ENCODE measurements around the gene MACROD1.

MACROD1 gene

GRCh38 chr11:64021757-64022093 lies 144.2 kb downstream of the MACROD1 start:
- in situ Hi-C loops (cut with MboI; ENCODE audit: low sequenced_read_pairs), result no loop called here
- no peak for DNase-seq (ENCODE audit: low spot score in 2 of 2)

GRCh38 chr11:64020976-64021756 lies 144.7 kb downstream of the MACROD1 start:
- H3K36me3 ChIP-seq (replicated peaks), result no peaks in the 10 kb centered on the region
- in situ Hi-C loops (cut with MboI; ENCODE audit: low sequenced_read_pairs), result no loop called here
- H3K4me1 ChIP-seq, result no peaks in the 10 kb centered on the region
- no peak overlapping the region for H3K4me3 ChIP-seq
- no peak for DNase-seq (ENCODE audit: low spot score in 2 of 2)
- H3K9me3 ChIP-seq, result no peaks in the 10 kb centered on the region
- peaks cover 4% of the 10 kb centered on the region; the same call in 1 of the 2 replicates for H3K27me3 ChIP-seq (ENCODE audit: low read depth)

More at GRCh38 chr11:64021757-64022093, 144.2 kb downstream of the MACROD1 start:
- no peaks in the 10 kb centered on the region for H3K36me3 ChIP-seq (replicated peaks)
- H3K4me3 ChIP-seq, result no peak overlapping the region
- H3K4me1 ChIP-seq, result no peaks in the 10 kb centered on the region
- peaks cover 4% of the 10 kb centered on the region; the same call in 1 of the 2 replicates for H3K27me3 ChIP-seq (ENCODE audit: low read depth)
- H3K9me3 ChIP-seq, result no peaks in the 10 kb centered on the region

GRCh38 chr11:64019106-64020037 lies 146.5 kb downstream of the MACROD1 start:
- no peak overlapping the region for H3K4me3 ChIP-seq
- no peak for DNase-seq (ENCODE audit: low spot score in 2 of 2)
- peaks cover 4% of the 10 kb centered on the region; the same call in 1 of the 2 replicates for H3K27me3 ChIP-seq (ENCODE audit: low read depth)
- no peaks in the 10 kb centered on the region for H3K36me3 ChIP-seq (replicated peaks)
- H3K9me3 ChIP-seq, result no peaks in the 10 kb centered on the region
- H3K4me1 ChIP-seq, result no peaks in the 10 kb centered on the region
- in situ Hi-C loops (cut with MboI; ENCODE audit: low sequenced_read_pairs), result no loop called here

- H3K4me3 ChIP-seq, result no peak overlapping the region
- no peaks in the 10 kb centered on the region for H3K9me3 ChIP-seq
- H3K4me1 ChIP-seq, result no peaks in the 10 kb centered on the region
- peaks cover 4% of the 10 kb centered on the region; the same call in 1 of the 2 replicates for H3K27me3 ChIP-seq (ENCODE audit: low read depth)
- H3K36me3 ChIP-seq (replicated peaks), result no peaks in the 10 kb centered on the region
- in situ Hi-C loops (cut with MboI; ENCODE audit: low sequenced_read_pairs), result no loop called here
- DNase-seq (ENCODE audit: low spot score in 2 of 2), result no peak
These were observed 147.6 kb downstream of the MACROD1 start for GRCh38 chr11:64018310-64018709.

- H3K4me3 ChIP-seq, result no peak overlapping the region
- H3K36me3 ChIP-seq (replicated peaks), result no peaks in the 10 kb centered on the region
- no peak for DNase-seq (ENCODE audit: low spot score in 2 of 2)
- in situ Hi-C loops (cut with MboI; ENCODE audit: low sequenced_read_pairs), result no loop called here
- H3K27me3 ChIP-seq (ENCODE audit: low read depth), result peaks cover 4% of the 10 kb centered on the region; the same call in 1 of the 2 replicates
- no peaks in the 10 kb centered on the region for H3K4me1 ChIP-seq
- H3K9me3 ChIP-seq, result no peaks in the 10 kb centered on the region
These were observed 148.0 kb downstream of the MACROD1 start for GRCh38 chr11:64017945-64018224.

GRCh38 chr11:64015935-64016845 lies 149.7 kb downstream of the MACROD1 start:
- DNase-seq (ENCODE audit: low spot score in 2 of 2), result no peak
- in situ Hi-C loops (cut with MboI; ENCODE audit: low sequenced_read_pairs), result no loop called here
- no peaks in the 10 kb centered on the region for H3K4me1 ChIP-seq
- no peaks in the 10 kb centered on the region for H3K36me3 ChIP-seq (replicated peaks)
- peaks cover 4% of the 10 kb centered on the region; the same call in 1 of the 2 replicates for H3K27me3 ChIP-seq (ENCODE audit: low read depth)
- no peaks in the 10 kb centered on the region for H3K9me3 ChIP-seq
- no peak overlapping the region for H3K4me3 ChIP-seq

- no peak overlapping the region for H3K4me3 ChIP-seq
These were observed 150.4 kb downstream of the MACROD1 start for GRCh38 chr11:64015510-64015909.

GRCh38 chr11:64014356-64014755 lies 151.6 kb downstream of the MACROD1 start:
- Histone ChIP-seq H3K36me3 (replicated peaks) (no peaks in the 10 kb centered on the region), H3K4me1 (no peaks in the 10 kb centered on the region), H3K27me3 (ENCODE audit: low read depth) (no peaks in the 10 kb centered on the region), H3K9me3 (no peaks in the 10 kb centered on the region), H3K4me3 (no peak overlapping the region)
- no peak for DNase-seq (ENCODE audit: low spot score in 2 of 2)
- in situ Hi-C loops (cut with MboI; ENCODE audit: low sequenced_read_pairs), result no loop called here

More at GRCh38 chr11:64015510-64015909, 150.4 kb downstream of the MACROD1 start:
- Histone ChIP-seq H3K36me3 (replicated peaks) (no peaks in the 10 kb centered on the region), H3K9me3 (no peaks in the 10 kb centered on the region), H3K4me1 (no peaks in the 10 kb centered on the region), H3K27me3 (ENCODE audit: low read depth) (peaks cover 4% of the 10 kb centered on the region; the same call in 1 of the 2 replicates)
- in situ Hi-C loops (cut with MboI; ENCODE audit: low sequenced_read_pairs), result no loop called here
- no peak for DNase-seq (ENCODE audit: low spot score in 2 of 2)

GRCh38 chr11:64013141-64013896 lies 152.6 kb downstream of the MACROD1 start:
- no peak for DNase-seq (ENCODE audit: low spot score in 2 of 2)
- Histone ChIP-seq H3K9me3 (no peaks in the 10 kb centered on the region), H3K36me3 (replicated peaks) (no peaks in the 10 kb centered on the region), H3K4me3 (no peak overlapping the region), H3K4me1 (no peaks in the 10 kb centered on the region), H3K27me3 (ENCODE audit: low read depth) (no peaks in the 10 kb centered on the region)
- in situ Hi-C loops (cut with MboI; ENCODE audit: low sequenced_read_pairs), result no loop called here

GRCh38 chr11:64011371-64011770 lies 154.5 kb downstream of the MACROD1 start:
- H3K27me3 ChIP-seq (ENCODE audit: low read depth), result no peaks in the 10 kb centered on the region
- no peaks in the 10 kb centered on the region for H3K36me3 ChIP-seq (replicated peaks)
- no peak overlapping the region for H3K4me3 ChIP-seq
- H3K4me1 ChIP-seq, result no peaks in the 10 kb centered on the region
- in situ Hi-C loops (cut with MboI; ENCODE audit: low sequenced_read_pairs), result no loop called here
- H3K9me3 ChIP-seq, result no peaks in the 10 kb centered on the region
- DNase-seq (ENCODE audit: low spot score in 2 of 2), result no peak

GRCh38 chr11:64010783-64011182 lies 155.1 kb downstream of the MACROD1 start:
- Histone ChIP-seq H3K9me3 (no peaks in the 10 kb centered on the region), H3K36me3 (replicated peaks) (no peaks in the 10 kb centered on the region), H3K27me3 (ENCODE audit: low read depth) (no peaks in the 10 kb centered on the region), H3K4me3 (no peak overlapping the region), H3K4me1 (no peaks in the 10 kb centered on the region)
- no peak for DNase-seq (ENCODE audit: low spot score in 2 of 2)
- in situ Hi-C loops (cut with MboI; ENCODE audit: low sequenced_read_pairs), result no loop called here

GRCh38 chr11:64009710-64010109 lies 156.2 kb downstream of the MACROD1 start:
- Histone ChIP-seq H3K36me3 (replicated peaks) (no peaks in the 10 kb centered on the region), H3K4me1 (no peaks in the 10 kb centered on the region), H3K4me3 (no peak overlapping the region), H3K9me3 (no peaks in the 10 kb centered on the region), H3K27me3 (ENCODE audit: low read depth) (no peaks in the 10 kb centered on the region)
- in situ Hi-C loops (cut with MboI; ENCODE audit: low sequenced_read_pairs), result no loop called here
- DNase-seq (ENCODE audit: low spot score in 2 of 2), result no peak
